CD4-positive, alpha-beta T cell treated with Interleukin-10 for 1 hour (primary cell): ENCODE results near the gene FMNL2.

Experiments used
- DNase-seq: peaks from one replicate; pipeline ENCODE4 v3.0.0-alpha.2; 2020

The FMNL2 gene

DNA sequence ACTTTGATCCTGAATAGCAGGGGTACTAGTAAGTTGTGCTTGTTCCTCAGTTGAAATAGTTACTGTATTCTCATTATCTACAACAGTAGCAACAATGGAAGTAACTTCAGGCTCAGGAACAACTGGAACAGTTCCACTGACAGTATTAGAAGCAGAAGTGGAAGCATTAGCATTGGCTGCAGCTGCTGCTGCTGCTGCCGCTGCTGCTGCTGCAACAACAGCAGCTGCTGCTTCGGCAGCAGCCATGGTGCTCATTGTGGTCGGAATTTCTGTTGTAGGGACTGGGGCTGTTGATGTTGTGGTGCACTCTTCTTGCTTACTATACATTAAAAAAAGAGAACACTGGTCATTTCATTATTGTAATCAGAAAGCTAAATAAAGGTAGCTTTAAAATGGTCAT is 341.5 kb downstream of the FMNL2 start:
- no peak for DNase-seq

DNA sequence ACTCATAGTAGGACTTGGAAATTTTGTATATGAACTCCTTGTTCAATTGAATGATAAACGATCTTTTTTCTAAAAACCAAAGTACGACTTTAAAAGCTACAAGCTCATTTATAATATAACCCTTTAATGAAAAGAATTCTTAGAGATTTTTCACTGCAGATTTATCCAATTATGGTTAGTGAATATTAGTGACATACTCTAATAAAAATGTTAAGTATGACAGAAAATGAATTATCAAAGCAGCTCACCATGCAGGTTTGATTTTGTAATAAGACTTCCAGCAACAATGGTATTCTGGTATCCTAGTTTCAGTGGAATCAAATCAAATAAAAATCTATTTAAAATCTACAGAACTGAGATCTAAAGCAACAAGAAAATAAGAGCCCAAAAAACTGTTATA is 343.8 kb downstream of the FMNL2 start:
- no peak for DNase-seq

DNA sequence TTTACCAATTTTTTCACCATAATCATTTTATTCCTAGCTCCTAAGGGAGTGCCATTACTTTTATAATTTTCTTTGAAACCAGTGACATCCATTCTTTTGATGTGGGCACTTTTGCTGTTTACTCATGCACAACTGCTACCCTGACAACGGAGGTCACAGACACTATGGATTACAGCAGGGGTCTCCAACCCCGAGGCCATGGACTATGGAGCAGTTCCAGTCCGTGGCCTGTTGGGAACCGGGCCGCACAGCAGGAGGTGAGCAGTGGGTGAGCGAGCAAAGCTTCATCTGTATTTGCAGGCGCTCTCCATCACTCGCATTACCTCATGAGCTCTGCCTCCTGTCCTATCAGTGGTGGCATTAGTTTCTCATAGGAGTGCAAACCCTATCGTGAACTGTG is 347.7 kb downstream of the FMNL2 start:
- no peak for DNase-seq

DNA sequence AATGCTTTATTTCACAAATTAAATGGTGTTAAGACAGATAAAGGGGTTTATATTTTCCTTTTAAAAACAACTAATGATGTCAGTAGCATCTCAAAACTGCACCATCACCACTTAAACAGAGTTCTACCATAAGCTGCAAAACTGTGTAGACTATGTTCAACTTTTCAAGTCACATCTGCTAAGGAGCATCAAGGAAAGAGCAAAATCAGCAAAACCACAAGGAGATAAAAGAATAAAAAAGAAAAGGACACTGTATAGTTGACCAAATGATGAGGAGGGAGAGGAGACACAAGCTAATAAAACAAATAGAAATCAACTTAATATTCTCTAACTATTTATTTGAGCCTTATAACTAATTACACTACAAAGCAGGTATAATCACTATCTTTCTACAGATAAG is 348.4 kb downstream of the FMNL2 start:
- no peak for DNase-seq

DNA sequence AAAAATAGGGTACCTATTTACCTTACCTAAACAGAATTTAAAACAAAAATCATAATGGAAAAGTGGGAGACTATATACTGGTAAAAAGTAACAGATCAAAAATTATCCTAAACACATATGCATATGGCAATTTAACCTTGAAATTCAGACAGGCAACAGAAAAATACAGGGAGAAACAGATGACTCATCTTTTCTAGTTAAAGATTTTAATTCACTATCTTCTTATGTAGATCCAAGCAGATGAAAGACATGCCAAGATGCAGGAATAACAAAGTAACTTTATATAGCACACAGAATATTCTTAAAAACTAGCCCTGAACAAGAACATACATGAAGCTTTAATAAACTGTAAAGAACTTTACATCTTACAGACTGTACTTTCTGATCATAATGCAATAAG is 351.3 kb downstream of the FMNL2 start:
- no peak for DNase-seq

DNA sequence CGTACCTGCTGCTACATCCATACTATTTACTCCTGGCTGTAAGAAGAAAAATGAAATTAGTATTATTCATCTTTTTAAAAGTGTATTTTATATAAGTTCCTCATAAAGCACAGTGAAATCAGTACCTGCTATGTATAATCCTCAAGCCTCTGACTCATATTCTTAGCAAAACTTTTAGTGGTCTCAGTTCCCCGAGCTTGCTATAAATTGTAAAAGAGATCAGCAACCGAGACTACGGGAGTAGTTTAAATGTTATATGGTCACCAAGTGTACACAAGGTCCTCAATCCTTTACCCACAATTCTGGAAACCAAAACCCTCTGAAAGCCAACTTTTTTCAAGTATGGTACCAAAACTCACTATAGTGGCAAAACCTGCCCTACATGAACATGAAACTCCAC is 358.1 kb downstream of the FMNL2 start:
- DNase-seq, result no peak

DNA sequence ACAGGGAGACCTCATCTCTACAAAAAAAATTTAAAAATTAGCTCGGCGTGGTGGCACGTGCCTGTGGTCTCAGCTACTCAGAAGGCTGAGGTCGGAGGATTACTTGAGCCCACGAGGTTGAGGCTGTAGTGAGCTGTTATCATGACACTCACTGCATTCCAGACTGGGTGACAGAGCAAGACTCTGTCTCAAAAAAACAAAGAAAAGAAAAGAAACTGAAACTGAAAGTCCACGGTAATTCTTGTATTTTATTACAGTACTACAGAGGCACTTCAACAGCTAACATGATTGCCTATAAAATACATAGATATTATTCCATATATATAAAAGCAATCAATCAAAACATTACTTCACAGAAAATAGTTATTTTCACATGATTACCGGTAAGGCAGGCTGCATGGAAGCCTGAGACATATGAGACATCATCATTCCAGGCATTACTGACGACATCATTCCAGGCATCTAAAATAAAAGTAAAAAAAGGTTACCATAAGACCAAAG is 359.2 kb downstream of the FMNL2 start:
- DNase-seq, result peak; percentile 60

DNA sequence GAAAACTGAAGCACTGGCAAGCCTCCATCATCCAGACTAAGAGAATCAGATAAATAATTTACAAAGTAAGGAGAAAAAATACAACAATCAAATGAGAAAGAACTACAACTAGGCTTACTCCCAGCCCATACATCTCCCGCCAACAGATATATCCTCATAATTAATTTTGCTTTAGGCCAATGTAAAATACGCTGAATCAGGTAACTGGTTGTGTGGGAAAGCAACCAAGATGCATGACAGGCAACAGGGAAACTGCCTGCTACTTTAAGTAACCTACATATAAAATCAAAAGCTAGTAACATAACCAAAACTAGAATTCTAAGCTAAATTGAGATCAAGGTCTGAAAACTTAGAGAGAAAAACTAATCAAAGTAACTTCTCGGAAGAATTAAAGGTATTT is 360.8 kb downstream of the FMNL2 start:
- DNase-seq, result no peak

DNA sequence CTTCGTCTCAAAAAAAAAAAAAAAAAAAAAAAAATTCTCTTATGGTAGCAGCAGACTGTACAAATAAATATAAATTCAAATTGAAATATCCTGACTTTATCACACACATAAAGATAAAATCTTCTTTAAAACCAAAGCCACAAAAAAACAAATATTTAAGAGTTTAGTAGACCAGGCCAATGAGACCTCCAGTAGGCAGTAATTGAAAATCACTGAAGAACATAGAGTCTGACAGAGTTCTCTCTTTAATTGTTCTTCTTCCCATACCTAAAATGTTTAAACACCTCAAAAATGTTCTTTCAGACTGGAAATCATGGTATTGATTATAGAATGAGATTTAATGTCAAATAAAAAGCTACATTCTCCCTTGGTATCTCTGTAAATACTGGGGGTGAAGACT is 361.5 kb downstream of the FMNL2 start:
- no peak for DNase-seq
